SK-N-SH (cell line): ENCODE results near the gene PHKB. TPM values are rescaled to one million over a fixed set of nuclear protein-coding genes. Genes with fewer than 3 reads are reported as not detected.

Source experiments
- CTCF ChIA-PET: fragments of 300-600, 350-600 bp; formaldehyde crosslinking; extraction: SDS; loops from one replicate; lab custom pipeline; 2021; lab: Yijun Ruan, JAX
- POLR2A ChIA-PET: fragments of 350-600 bp; sonication (Branson Sonifier 250); formaldehyde crosslinking; extraction: SDS; loops from one replicate; lab custom pipeline; 2020; ENCODE audit warnings: antibody characterized with exemption, inconsistent platforms; lab: Yijun Ruan, JAX
- DNase-seq: peaks from one replicate; pipeline ENCODE4 v3.0.0; 2012
- H2AFZ ChIP-seq: fragments of 200-600 bp; sonication (generic); 2 replicates; pipeline ENCODE4 v1.8.1; 2016; ENCODE audit warnings: antibody characterized with exemption, mild to moderate bottlenecking, low read depth
- H3F3A ChIP-seq: fragments of 200-600 bp; sonication (generic); replicated peaks from 2 replicates; pipeline ENCODE3; 2016; ENCODE audit warnings: antibody characterized with exemption, mild to moderate bottlenecking; ENCODE audit not compliant: insufficient read depth
- H3K27ac ChIP-seq, 2 experiments: fragments of 200-500 bp in 1 of 2; fragments of 200-600 bp in 1 of 2; sonication (Bioruptor generic) in 1 of 2; sonication (generic), shearing (Covaris generic) in 1 of 2; 2 replicates each; pipeline versions ENCODE4 v1.5.1 to v1.6.1; 2014 to 2016; ENCODE audit warnings: low read depth in 2 of 2, inconsistent platforms in 1 of 2, low read length in 1 of 2, mild to moderate bottlenecking in 1 of 2, mixed read lengths in 1 of 2
- H3K27me3 ChIP-seq: fragments of 200-600 bp; sonication (generic), shearing (Covaris generic); 2 replicates; pipeline ENCODE4 v1.6.1; 2016; ENCODE audit warnings: mixed run types; ENCODE audit not compliant: insufficient read depth
- H3K36me3 ChIP-seq, 2 experiments: fragments of 200-500 bp in 1 of 2; fragments of 200-600 bp in 1 of 2; sonication (Bioruptor generic) in 1 of 2; sonication (generic) in 1 of 2; replicated peaks in 1 of 2; 2 replicates each; pipeline versions ENCODE3 to v1.5.1; 2014 to 2016; ENCODE audit warnings: low read length in 1 of 2, mild to moderate bottlenecking in 1 of 2; ENCODE audit not compliant: insufficient read depth in 2 of 2, control insufficient read depth in 1 of 2
- H3K4me1 ChIP-seq, 2 experiments: fragments of 200-500 bp in 1 of 2; fragments of 200-600 bp in 1 of 2; sonication (Bioruptor generic) in 1 of 2; sonication (generic), shearing (Covaris generic) in 1 of 2; 2 replicates each; pipeline versions ENCODE4 v1.5.1 to v1.6.1; 2014 to 2016; ENCODE audit warnings: low read depth in 1 of 2, low read length in 1 of 2, mixed run types in 1 of 2; ENCODE audit not compliant: insufficient read depth in 2 of 2, control insufficient read depth in 1 of 2
- H3K4me2 ChIP-seq: fragments of 200-600 bp; sonication (generic), shearing (Covaris generic); 2 replicates; pipeline ENCODE4 v1.6.1; 2017; ENCODE audit warnings: mixed run types
- H3K4me3 ChIP-seq, 2 experiments: fragments of 200-500 bp in 1 of 2; fragments of 200-600 bp in 1 of 2; sonication (Bioruptor generic) in 1 of 2; sonication (generic), shearing (Covaris generic) in 1 of 2; 2 replicates each; pipeline versions ENCODE4 v1.5.1 to v1.8.1; 2014 to 2016; ENCODE audit warnings: low read depth in 2 of 2, inconsistent platforms in 1 of 2, low read length in 1 of 2, mild to moderate bottlenecking in 1 of 2, mixed read lengths in 1 of 2, moderate library complexity in 1 of 2
- H3K79me2 ChIP-seq: fragments of 200-600 bp; sonication (generic); 2 replicates; pipeline ENCODE4 v1.8.1; 2017; ENCODE audit warnings: mild to moderate bottlenecking; ENCODE audit not compliant: insufficient read depth
- H3K9ac ChIP-seq: fragments of 200-600 bp; sonication (generic); 2 replicates; pipeline ENCODE4 v1.6.1; 2017; ENCODE audit warnings: mixed run types
- H3K9me2 ChIP-seq: fragments of 200-600 bp; sonication (generic); 2 replicates; pipeline ENCODE4 v1.6.1; 2017; ENCODE audit warnings: mixed run types
- H3K9me3 ChIP-seq: fragments of 200-600 bp; sonication (generic); 2 replicates; pipeline ENCODE4 v1.6.1; 2017; ENCODE audit warnings: mixed run types, mild to moderate bottlenecking, moderate library complexity
- H4K20me1 ChIP-seq: fragments of 200-600 bp; sonication (generic); 2 replicates; pipeline ENCODE4 v1.6.1; 2017; ENCODE audit warnings: mild to moderate bottlenecking, mixed run types; ENCODE audit not compliant: insufficient read depth
- CHD2 ChIP-seq: fragments of 150-350 bp; IDR thresholded peaks from 2 replicates; pipeline ENCODE4 v1.6.1; 2018; ENCODE audit warnings: low read length; ENCODE audit not compliant: partially characterized antibody
- CTCF ChIP-seq: fragments of 200-600 bp; sonication (generic); IDR thresholded peaks from 2 replicates; pipeline ENCODE4 v1.6.1; 2017; ENCODE audit warnings: antibody characterized with exemption, mild to moderate bottlenecking, moderate library complexity
- ELF1 ChIP-seq: IDR thresholded peaks from 2 replicates; pipeline ENCODE4 v1.4.0; 2012
- FOSL2 ChIP-seq: IDR thresholded peaks from 2 replicates; pipeline ENCODE4 v1.4.0; 2012; ENCODE audit warnings: low read depth, mild to moderate bottlenecking, moderate library complexity, borderline replicate concordance
- GABPA ChIP-seq: IDR thresholded peaks from 2 replicates; pipeline ENCODE4 v1.4.0; 2012; ENCODE audit warnings: low read depth, mild to moderate bottlenecking
- REST ChIP-seq: IDR thresholded peaks from 2 replicates; pipeline ENCODE4 v1.6.1; 2012; ENCODE audit warnings: mild to moderate bottlenecking, low read depth, low read length, moderate library complexity
- TAF1 ChIP-seq: IDR thresholded peaks from 2 replicates; pipeline ENCODE4 v1.6.1; 2012; ENCODE audit warnings: low read depth, mild to moderate bottlenecking, low read length, moderate library complexity, borderline replicate concordance
- TCF12 ChIP-seq: IDR thresholded peaks from 2 replicates; pipeline ENCODE4 v1.4.0; 2012
- TEAD4 ChIP-seq: IDR thresholded peaks from 2 replicates; pipeline ENCODE4 v1.4.0; 2012; ENCODE audit warnings: mild to moderate bottlenecking, borderline replicate concordance; ENCODE audit not compliant: insufficient read depth
- ZBTB33 ChIP-seq: IDR thresholded peaks from 2 replicates; pipeline ENCODE4 v1.4.0; 2012; ENCODE audit warnings: low read depth, borderline replicate concordance
- WGBS: methylation state at CpG from one replicate; pipeline ENCODE4 v1.1.6; 2017; ENCODE audit warnings: low lambda C conversion rate; 5-methylcytosine and 5-hydroxymethylcytosine counted together
- polyA plus RNA-seq, 3 experiments: library from polyadenylated mRNA; depleted of rRNA; stranded (reverse); fragments of >200 nt; gene quantifications; 2 replicates each; pipeline ENCODE4 v1.2.3, GENCODE V29; 2012
- TF ChIP-seq, protein P1 (sequence below): fragments of 150-350 bp; IDR thresholded peaks from 2 replicates; pipeline ENCODE4 v1.6.1; 2017; ENCODE audit warnings: antibody characterized with exemption, low read length, low read depth, borderline replicate concordance
- TF ChIP-seq, protein P2 (sequence below): IDR thresholded peaks from 2 replicates; pipeline ENCODE4 v1.4.0; 2012; ENCODE audit warnings: low read depth
- TF ChIP-seq, protein P3 (sequence below): fragments of 150-350 bp; IDR thresholded peaks from 2 replicates; pipeline ENCODE4 v1.6.1; 2016; ENCODE audit warnings: mild to moderate bottlenecking, low read depth, low read length
- TF ChIP-seq, protein P4 (sequence below): IDR thresholded peaks from 2 replicates; pipeline ENCODE4; 2012

The PHKB gene
- polyA plus RNA-seq, 1 of the 3 experiments (the other 2 are of a cell fraction), result 20.8 TPM

DNA sequence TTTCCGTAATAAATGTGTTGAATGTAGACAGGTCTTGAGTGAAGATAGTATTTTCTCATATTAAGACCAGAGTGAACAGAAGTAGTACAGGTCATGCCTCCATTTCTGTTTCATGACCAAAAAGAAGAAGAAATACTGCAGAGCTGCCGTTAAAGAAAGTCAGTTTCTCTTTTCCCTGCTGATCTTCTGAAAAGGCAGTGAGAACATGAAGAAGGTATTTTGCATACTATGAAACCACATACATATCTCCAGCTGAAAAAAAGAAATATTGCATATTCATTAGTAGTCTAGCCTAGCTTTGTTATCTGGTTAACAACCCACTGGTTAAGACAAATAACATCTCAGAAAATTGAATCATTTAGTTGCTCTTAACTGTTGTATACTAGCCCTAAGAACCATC is 138.4 kb downstream of the PHKB start:
- Histone ChIP-seq H3K4me3 (no peak overlapping the region), H4K20me1 (no peaks in the 10 kb centered on the region), H3K9me3 (no peaks in the 10 kb centered on the region), H3K4me2 (no peak overlapping the region), H3K36me3 (peaks cover 5 to 9% of the 10 kb centered on the region in 2 experiments), H3K4me1 (no peaks in the 10 kb centered on the region), H3K27me3 (no peaks in the 10 kb centered on the region), H3K79me2 (no peaks in the 10 kb centered on the region), H3K9me2 (no peaks in the 10 kb centered on the region), H3K27ac (no peak overlapping the region), H2AFZ (no peak overlapping the region), H3K9ac (no peak overlapping the region), H3F3A (no peaks in the 10 kb centered on the region)
- no peak for DNase-seq
- TF ChIP-seq, protein P1, sequence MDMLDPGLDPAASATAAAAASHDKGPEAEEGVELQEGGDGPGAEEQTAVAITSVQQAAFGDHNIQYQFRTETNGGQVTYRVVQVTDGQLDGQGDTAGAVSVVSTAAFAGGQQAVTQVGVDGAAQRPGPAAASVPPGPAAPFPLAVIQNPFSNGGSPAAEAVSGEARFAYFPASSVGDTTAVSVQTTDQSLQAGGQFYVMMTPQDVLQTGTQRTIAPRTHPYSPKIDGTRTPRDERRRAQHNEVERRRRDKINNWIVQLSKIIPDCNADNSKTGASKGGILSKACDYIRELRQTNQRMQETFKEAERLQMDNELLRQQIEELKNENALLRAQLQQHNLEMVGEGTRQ, result no peak
- TF ChIP-seq, protein P2, sequence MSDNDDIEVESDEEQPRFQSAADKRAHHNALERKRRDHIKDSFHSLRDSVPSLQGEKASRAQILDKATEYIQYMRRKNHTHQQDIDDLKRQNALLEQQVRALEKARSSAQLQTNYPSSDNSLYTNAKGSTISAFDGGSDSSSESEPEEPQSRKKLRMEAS, result no peak
- TF ChIP-seq GABPA (no peak), TAF1 (no peak), CTCF (no peak), FOSL2 (no peak), ELF1 (no peak), TCF12 (no peak), TEAD4 (no peak), REST (no peak), CHD2 (no peak), ZBTB33 (no peak)
- TF ChIP-seq, protein P3, sequence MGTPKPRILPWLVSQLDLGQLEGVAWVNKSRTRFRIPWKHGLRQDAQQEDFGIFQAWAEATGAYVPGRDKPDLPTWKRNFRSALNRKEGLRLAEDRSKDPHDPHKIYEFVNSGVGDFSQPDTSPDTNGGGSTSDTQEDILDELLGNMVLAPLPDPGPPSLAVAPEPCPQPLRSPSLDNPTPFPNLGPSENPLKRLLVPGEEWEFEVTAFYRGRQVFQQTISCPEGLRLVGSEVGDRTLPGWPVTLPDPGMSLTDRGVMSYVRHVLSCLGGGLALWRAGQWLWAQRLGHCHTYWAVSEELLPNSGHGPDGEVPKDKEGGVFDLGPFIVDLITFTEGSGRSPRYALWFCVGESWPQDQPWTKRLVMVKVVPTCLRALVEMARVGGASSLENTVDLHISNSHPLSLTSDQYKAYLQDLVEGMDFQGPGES, result no peak
- TF ChIP-seq, protein P4, sequence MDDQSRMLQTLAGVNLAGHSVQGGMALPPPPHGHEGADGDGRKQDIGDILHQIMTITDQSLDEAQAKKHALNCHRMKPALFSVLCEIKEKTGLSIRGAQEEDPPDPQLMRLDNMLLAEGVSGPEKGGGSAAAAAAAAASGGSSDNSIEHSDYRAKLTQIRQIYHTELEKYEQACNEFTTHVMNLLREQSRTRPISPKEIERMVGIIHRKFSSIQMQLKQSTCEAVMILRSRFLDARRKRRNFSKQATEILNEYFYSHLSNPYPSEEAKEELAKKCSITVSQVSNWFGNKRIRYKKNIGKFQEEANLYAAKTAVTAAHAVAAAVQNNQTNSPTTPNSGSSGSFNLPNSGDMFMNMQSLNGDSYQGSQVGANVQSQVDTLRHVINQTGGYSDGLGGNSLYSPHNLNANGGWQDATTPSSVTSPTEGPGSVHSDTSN, result no peak
- WGBS, result 100% methylated on average over 2 of the region's 2 CpGs
- POLR2A ChIA-PET, result no interaction called here
- CTCF ChIA-PET, result interaction anchor here (1.0 kb wide), 1 partner anchor 455 kb away, joined by 3 read pairs; no protein-coding TSS in a partner anchor
